HepG2 (cell line): ENCODE data around the gene RPS8. TPM values are rescaled to one million over a fixed set of nuclear protein-coding genes. Genes with fewer than 3 reads are reported as not detected.

Experiments
- BATF2 ChIP-seq: sonication (generic); formaldehyde crosslinking; IDR thresholded peaks from 2 replicates; pipeline ENCODE4 v1.8.0; 2022; ENCODE audit warnings: mild to moderate bottlenecking, missing genetic modification reagents, moderate library complexity
- CCDC6 ChIP-seq: sonication (generic); formaldehyde crosslinking; IDR thresholded peaks from 2 replicates; pipeline ENCODE4 v1.8.1; 2022; ENCODE audit warnings: mild to moderate bottlenecking, missing genetic modification reagents, moderate library complexity
- FOXA3 ChIP-seq: IDR thresholded peaks from 2 replicates; pipeline ENCODE4 v1.6.1; 2016; ENCODE audit warnings: missing genetic modification reagents, missing compliant biosample characterization
- HMG20A ChIP-seq: IDR thresholded peaks from 2 replicates; pipeline ENCODE4 v1.6.1; 2016; ENCODE audit warnings: borderline replicate concordance
- HOXA5 ChIP-seq: sonication (generic); formaldehyde crosslinking; IDR thresholded peaks from 2 replicates; pipeline ENCODE4 v1.4.0; 2020; ENCODE audit warnings: missing genetic modification reagents
- IKZF4 ChIP-seq: sonication (generic); formaldehyde crosslinking; IDR thresholded peaks from 2 replicates; pipeline ENCODE4 v1.5.1; 2020; ENCODE audit warnings: borderline replicate concordance, mild to moderate bottlenecking, low read depth, missing genetic modification reagents; ENCODE audit errors: not compliant biosample characterization
- KDM2A ChIP-seq: sonication (generic); formaldehyde crosslinking; IDR thresholded peaks from 2 replicates; pipeline ENCODE4 v1.4.0; 2020; ENCODE audit warnings: low read depth, missing genetic modification reagents, borderline replicate concordance
- MYPOP ChIP-seq: sonication (generic); formaldehyde crosslinking; IDR thresholded peaks from 2 replicates; pipeline ENCODE4 v1.8.1; 2023; ENCODE audit warnings: mild to moderate bottlenecking, moderate library complexity, missing genetic modification reagents
- REL ChIP-seq: sonication (generic); formaldehyde crosslinking; conservative IDR thresholded peaks from 2 replicates; pipeline ENCODE4 v1.8.0; 2022; ENCODE audit warnings: mild to moderate bottlenecking, missing genetic modification reagents, moderate library complexity
- TEAD3 ChIP-seq: optimal IDR thresholded peaks from 2 replicates; pipeline ENCODE3; 2016; ENCODE audit warnings: borderline replicate concordance
- THAP7 ChIP-seq: sonication (generic); formaldehyde crosslinking; IDR thresholded peaks from 2 replicates; pipeline ENCODE4 v1.8.1; 2023; ENCODE audit warnings: mild to moderate bottlenecking, missing genetic modification reagents
- U2AF2 ChIP-seq: fragments of 200-400 bp; formaldehyde crosslinking; IDR thresholded peaks from 2 replicates; pipeline ENCODE4 v1.6.1; 2017; ENCODE audit warnings: low read depth, mild to moderate bottlenecking, low read length
- YEATS2 ChIP-seq: sonication (generic); formaldehyde crosslinking; IDR thresholded peaks from 2 replicates; pipeline ENCODE4 v1.4.0; 2020; ENCODE audit warnings: missing genetic modification reagents, borderline replicate concordance
- ZFP37 ChIP-seq: sonication (generic); formaldehyde crosslinking; IDR thresholded peaks from 2 replicates; pipeline ENCODE4 v1.4.0; 2020; ENCODE audit warnings: missing genetic modification reagents, borderline replicate concordance
- ZNF101 ChIP-seq: sonication (generic); formaldehyde crosslinking; IDR thresholded peaks from 2 replicates; pipeline ENCODE4 v1.4.0; 2020; ENCODE audit warnings: mild to moderate bottlenecking, low read depth, missing genetic modification reagents, borderline replicate concordance
- ZNF460 ChIP-seq: sonication (generic); formaldehyde crosslinking; IDR thresholded peaks from 2 replicates; pipeline ENCODE4 v1.5.1; 2020; ENCODE audit warnings: missing genetic modification reagents, mild to moderate bottlenecking, borderline replicate concordance
- ZNF543 ChIP-seq: sonication (generic); formaldehyde crosslinking; IDR thresholded peaks from 2 replicates; pipeline ENCODE4 v1.4.0; 2020; ENCODE audit warnings: mild to moderate bottlenecking, missing genetic modification reagents
- ZNF775 ChIP-seq: sonication (generic); formaldehyde crosslinking; IDR thresholded peaks from 2 replicates; pipeline ENCODE4 v1.4.0; 2020; ENCODE audit warnings: missing genetic modification reagents, mild to moderate bottlenecking, moderate library complexity, borderline replicate concordance
- polyA plus RNA-seq, 8 experiments: library from polyadenylated mRNA; depleted of rRNA in 3 of 8; stranded (reverse) in 7 of 8; unstranded in 1 of 8; fragments of >200 nt; fragmentation: Illumina TruSeq in 4 of 8; extraction: Trizol in 4 of 8; gene quantifications; 2 replicates each; pipeline versions ENCODE4 v1.2.1 to v1.2.3, GENCODE V29; 2011 to 2016; ENCODE audit warnings: low read depth in 4 of 8, missing spikeins in 1 of 8, mixed read lengths in 1 of 8; ENCODE audit not compliant: insufficient read depth in 1 of 8
- total RNA-seq, 5 experiments: library from RNA; depleted of rRNA; stranded (reverse); fragments of >200 nt; fragmentation: Illumina TruSeq; extraction: Trizol; gene quantifications; 2 replicates each; pipeline ENCODE4 v1.2.3, GENCODE V29; 2016; ENCODE audit warnings: low read depth in 1 of 5
- TF ChIP-seq, protein P1 (sequence below): sonication (generic); formaldehyde crosslinking; IDR thresholded peaks from 2 replicates; pipeline ENCODE4 v1.8.0; 2022; ENCODE audit warnings: low read depth, missing genetic modification reagents
- TF ChIP-seq, protein P2 (sequence below): sonication (generic); formaldehyde crosslinking; IDR thresholded peaks from 2 replicates; pipeline ENCODE4 v1.4.0; 2020; ENCODE audit warnings: mild to moderate bottlenecking, missing genetic modification reagents
- TF ChIP-seq, protein P3 (sequence below): sonication (generic); formaldehyde crosslinking; IDR thresholded peaks from 2 replicates; pipeline ENCODE4 v1.9.0; 2021; ENCODE audit warnings: missing genetic modification reagents, mild to moderate bottlenecking, borderline replicate concordance

Gene RPS8
- total and polyA plus RNA-seq, 2 of the 13 experiments (the other 11 are each of a cell fraction or from before 2014, with no cell fraction given) = 2,628 to 2,822 TPM

GRCh38 chr1:44784094-44785028, 9.0 kb downstream of the RPS8 start (continued):
- TF ChIP-seq ZNF101 (CRISPR knock-in tag) = no peak
- TF ChIP-seq IKZF4 (CRISPR knock-in tag) = no peak
- no peak for TF ChIP-seq ZNF775 (CRISPR knock-in tag)
- no peak for TF ChIP-seq ZNF543 (CRISPR knock-in tag)
- no peak for TF ChIP-seq TEAD3 (CRISPR knock-in tag)
- 0 out of 2 replicates have a peak, but pooled peaks have one; percentile 67 for TF ChIP-seq ZFP37 (CRISPR knock-in tag)
- TF ChIP-seq KDM2A (CRISPR knock-in tag) = peak; percentile 54
- TF ChIP-seq MYPOP (CRISPR knock-in tag) = peak; percentile 44; the same call in 1 of the 2 replicates
- TF ChIP-seq, protein P1, sequence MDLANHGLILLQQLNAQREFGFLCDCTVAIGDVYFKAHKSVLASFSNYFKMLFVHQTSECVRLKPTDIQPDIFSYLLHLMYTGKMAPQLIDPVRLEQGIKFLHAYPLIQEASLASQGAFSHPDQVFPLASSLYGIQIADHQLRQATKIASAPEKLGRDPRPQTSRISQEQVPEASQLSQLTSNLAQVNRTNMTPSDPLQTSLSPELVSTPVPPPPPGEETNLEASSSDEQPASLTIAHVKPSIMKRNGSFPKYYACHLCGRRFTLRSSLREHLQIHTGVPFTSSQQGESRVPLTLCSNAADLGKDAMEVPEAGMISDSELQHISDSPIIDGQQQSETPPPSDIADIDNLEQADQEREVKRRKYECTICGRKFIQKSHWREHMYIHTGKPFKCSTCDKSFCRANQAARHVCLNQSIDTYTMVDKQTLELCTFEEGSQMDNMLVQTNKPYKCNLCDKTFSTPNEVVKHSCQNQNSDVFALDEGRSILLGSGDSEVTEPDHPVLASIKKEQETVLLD (CRISPR knock-in tag) = no peak
- TF ChIP-seq YEATS2 (CRISPR knock-in tag) = peak; percentile 52; the same call in 1 of the 2 replicates
- TF ChIP-seq ZNF460 (CRISPR knock-in tag) = no peak; the same call in 1 of the 2 replicates
- no peak for TF ChIP-seq REL (CRISPR knock-in tag)
- TF ChIP-seq, protein P2, sequence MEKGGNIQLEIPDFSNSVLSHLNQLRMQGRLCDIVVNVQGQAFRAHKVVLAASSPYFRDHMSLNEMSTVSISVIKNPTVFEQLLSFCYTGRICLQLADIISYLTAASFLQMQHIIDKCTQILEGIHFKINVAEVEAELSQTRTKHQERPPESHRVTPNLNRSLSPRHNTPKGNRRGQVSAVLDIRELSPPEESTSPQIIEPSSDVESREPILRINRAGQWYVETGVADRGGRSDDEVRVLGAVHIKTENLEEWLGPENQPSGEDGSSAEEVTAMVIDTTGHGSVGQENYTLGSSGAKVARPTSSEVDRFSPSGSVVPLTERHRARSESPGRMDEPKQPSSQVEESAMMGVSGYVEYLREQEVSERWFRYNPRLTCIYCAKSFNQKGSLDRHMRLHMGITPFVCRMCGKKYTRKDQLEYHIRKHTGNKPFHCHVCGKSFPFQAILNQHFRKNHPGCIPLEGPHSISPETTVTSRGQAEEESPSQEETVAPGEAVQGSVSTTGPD (CRISPR knock-in tag) = no peak
- TF ChIP-seq HOXA5 (CRISPR knock-in tag) = no peak
- TF ChIP-seq CCDC6 = 0 out of 2 replicates have a peak, but pooled peaks have one; percentile 37
- TF ChIP-seq, protein P3, sequence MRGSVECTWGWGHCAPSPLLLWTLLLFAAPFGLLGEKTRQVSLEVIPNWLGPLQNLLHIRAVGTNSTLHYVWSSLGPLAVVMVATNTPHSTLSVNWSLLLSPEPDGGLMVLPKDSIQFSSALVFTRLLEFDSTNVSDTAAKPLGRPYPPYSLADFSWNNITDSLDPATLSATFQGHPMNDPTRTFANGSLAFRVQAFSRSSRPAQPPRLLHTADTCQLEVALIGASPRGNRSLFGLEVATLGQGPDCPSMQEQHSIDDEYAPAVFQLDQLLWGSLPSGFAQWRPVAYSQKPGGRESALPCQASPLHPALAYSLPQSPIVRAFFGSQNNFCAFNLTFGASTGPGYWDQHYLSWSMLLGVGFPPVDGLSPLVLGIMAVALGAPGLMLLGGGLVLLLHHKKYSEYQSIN (CRISPR knock-in tag) = no peak
- TF ChIP-seq FOXA3 (CRISPR knock-in tag) = no peak; the same call in 1 of the 2 replicates
- TF ChIP-seq BATF2 (CRISPR knock-in tag) = 0 out of 2 replicates have a peak, but pooled peaks have one; percentile 48
- TF ChIP-seq U2AF2 = no peak
- no peak for TF ChIP-seq HMG20A (CRISPR knock-in tag)
- no peak for TF ChIP-seq THAP7
